WERI-Rb-1 (cell line): ENCODE measurements around the gene WIF1.

Experiments
- DNase-seq: peaks from one replicate; pipeline ENCODE4 v3.0.0-alpha.2; 2020
- H3K27ac ChIP-seq: fragments of 250-450 bp; sonication (Bioruptor Pico); 2 replicates; pipeline ENCODE4 v1.5.1; 2020; ENCODE audit warnings: mild to moderate bottlenecking, moderate library complexity
- H3K27me3 ChIP-seq: fragments of 250-450 bp; sonication (Bioruptor Pico); 2 replicates; pipeline ENCODE4 v1.5.1; 2021; ENCODE audit warnings: mild to moderate bottlenecking, low read depth, moderate library complexity; ENCODE audit not compliant: insufficient read depth, severe bottlenecking
- H3K36me3 ChIP-seq: fragments of 250-450 bp; sonication (Bioruptor Pico); 2 replicates; pipeline ENCODE4 v1.5.1; 2020; ENCODE audit warnings: mild to moderate bottlenecking, moderate library complexity
- H3K4me3 ChIP-seq: 2 replicates; pipeline ENCODE4 v1.5.1; 2011; ENCODE audit warnings: low read depth, mild to moderate bottlenecking, control low read depth, low read length
- H3K9me3 ChIP-seq: fragments of 250-450 bp; sonication (Bioruptor Pico); 2 replicates; pipeline ENCODE4 v1.5.1; 2021; ENCODE audit warnings: mild to moderate bottlenecking, moderate library complexity; ENCODE audit not compliant: severe bottlenecking
- TF ChIP-seq, protein P1 (sequence below): IDR thresholded peaks from 2 replicates; pipeline ENCODE4 v1.5.1; 2011; ENCODE audit warnings: low read depth, mild to moderate bottlenecking, control low read depth, inconsistent platforms, low read length

Gene WIF1

DNA sequence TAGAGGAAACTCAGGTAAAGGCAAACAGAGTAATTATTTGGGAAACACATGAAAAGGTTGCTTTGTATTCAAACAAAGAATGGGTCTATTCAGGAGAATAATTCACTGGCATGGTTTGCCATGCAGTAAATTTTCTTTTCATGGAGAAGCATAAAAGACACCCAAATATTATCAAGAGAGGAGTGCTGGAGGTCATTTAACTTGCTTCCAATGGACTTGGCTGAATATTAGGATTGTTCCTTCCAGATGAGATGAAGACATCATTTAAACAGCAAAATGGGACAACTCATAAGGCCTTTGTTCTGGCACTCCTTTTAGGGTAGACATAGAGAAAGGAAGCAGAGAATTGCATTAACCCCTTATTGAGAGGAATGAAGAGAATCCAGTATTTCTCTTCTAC lies 38.7 kb downstream of the WIF1 start:
- H3K9me3 ChIP-seq = no peaks in the 10 kb centered on the region
- TF ChIP-seq, protein P1, sequence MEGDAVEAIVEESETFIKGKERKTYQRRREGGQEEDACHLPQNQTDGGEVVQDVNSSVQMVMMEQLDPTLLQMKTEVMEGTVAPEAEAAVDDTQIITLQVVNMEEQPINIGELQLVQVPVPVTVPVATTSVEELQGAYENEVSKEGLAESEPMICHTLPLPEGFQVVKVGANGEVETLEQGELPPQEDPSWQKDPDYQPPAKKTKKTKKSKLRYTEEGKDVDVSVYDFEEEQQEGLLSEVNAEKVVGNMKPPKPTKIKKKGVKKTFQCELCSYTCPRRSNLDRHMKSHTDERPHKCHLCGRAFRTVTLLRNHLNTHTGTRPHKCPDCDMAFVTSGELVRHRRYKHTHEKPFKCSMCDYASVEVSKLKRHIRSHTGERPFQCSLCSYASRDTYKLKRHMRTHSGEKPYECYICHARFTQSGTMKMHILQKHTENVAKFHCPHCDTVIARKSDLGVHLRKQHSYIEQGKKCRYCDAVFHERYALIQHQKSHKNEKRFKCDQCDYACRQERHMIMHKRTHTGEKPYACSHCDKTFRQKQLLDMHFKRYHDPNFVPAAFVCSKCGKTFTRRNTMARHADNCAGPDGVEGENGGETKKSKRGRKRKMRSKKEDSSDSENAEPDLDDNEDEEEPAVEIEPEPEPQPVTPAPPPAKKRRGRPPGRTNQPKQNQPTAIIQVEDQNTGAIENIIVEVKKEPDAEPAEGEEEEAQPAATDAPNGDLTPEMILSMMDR = no peak
- DNase-seq = no peak
- no peaks in the 10 kb centered on the region for H3K36me3 ChIP-seq
- H3K27ac ChIP-seq = no peak overlapping the region
- no peaks in the 10 kb centered on the region for H3K27me3 ChIP-seq
- no peak overlapping the region for H3K4me3 ChIP-seq

DNA sequence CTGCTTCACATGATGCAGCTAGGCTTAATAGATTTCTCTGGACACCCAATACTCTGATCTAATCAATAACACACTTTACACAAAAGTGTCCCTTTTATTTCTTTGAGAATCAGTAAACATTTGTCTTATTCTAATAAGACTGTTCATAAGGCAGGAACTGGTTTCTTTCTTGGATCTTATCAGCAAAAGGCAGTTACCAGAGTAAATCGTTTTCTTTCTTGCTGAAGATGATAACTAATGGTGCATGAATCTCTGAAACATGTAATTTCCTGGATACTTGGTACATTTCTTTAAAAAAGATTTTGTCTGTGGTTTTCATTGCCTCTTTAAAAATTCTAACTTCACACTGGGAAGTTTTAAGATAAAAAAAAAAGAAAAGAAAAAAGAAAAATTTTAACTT lies 39.6 kb downstream of the WIF1 start:
- H3K36me3 ChIP-seq = no peaks in the 10 kb centered on the region

DNA sequence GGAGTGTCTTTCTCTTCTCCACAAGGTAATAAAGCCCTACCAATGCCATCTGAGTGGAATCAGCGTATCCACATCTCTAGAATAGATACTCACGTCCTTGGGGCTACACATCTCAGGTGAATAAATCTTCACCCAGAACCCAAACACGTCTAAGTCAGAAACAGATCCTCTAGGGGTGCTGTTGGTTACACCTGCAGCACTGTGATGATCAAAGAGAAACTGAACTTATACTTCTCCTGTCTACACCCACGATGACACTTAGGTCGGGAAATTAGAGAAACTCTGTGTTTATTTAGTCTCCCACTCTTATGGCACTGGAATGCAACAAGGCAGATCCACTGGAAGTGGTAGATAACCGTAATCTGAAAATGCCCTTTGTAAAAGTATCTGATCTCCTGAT lies 46.2 kb downstream of the WIF1 start:
- no peaks in the 10 kb centered on the region for H3K27me3 ChIP-seq
- no peak for DNase-seq
- H3K36me3 ChIP-seq = no peaks in the 10 kb centered on the region
- no peak overlapping the region for H3K27ac ChIP-seq
- no peaks in the 10 kb centered on the region for H3K9me3 ChIP-seq
- TF ChIP-seq, protein P1 = 0 out of 2 replicates have a peak, but pooled peaks have one; percentile 3
- H3K4me3 ChIP-seq = no peak overlapping the region

More for the DNA sequence above, 39.6 kb downstream of the WIF1 start:
- H3K27ac ChIP-seq = no peak overlapping the region
- no peaks in the 10 kb centered on the region for H3K9me3 ChIP-seq
- no peak overlapping the region for H3K4me3 ChIP-seq
- no peaks in the 10 kb centered on the region for H3K27me3 ChIP-seq
- TF ChIP-seq, protein P1 = no peak
- DNase-seq = no peak

DNA sequence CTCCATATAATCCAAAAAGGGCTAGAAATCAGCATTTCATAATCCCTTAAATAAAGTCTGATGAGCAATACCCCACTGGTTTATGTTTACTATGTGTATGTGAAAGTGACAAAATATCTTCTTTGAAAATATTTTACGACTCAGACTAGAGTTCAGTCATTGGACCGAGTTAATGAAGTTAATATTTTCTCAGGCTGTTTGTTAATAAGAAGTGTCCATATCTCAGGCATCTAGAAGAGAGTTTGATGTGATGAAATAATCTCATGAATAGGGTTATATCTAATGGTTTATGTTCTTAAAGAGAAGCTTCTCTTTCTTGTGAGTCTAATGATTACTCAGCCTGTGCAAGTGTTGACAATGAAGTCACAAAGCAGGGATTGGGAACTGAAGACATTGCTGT lies 51.8 kb downstream of the WIF1 start:
- H3K4me3 ChIP-seq = no peak overlapping the region
- TF ChIP-seq, protein P1 = no peak
- H3K36me3 ChIP-seq = no peaks in the 10 kb centered on the region

DNA sequence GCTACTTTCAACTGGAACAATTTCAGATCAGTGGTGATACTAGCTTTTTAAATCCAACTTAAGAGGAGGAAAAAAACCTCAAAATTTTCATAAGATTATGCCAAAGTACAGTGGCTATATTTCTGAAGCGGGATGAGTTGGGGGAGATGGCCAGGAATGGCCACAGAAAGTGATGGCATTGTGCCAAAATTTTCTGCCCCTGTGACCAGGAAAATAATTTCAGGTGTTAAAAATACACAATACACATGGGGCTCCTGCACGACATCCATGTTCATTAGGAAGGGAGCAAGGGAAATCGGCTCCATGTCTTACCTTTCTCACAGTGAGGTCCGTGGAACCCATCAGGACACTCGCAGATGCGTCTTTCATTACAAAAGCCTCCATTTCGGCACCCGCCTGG lies 53.7 kb downstream of the WIF1 start:
- Histone ChIP-seq H3K27me3 (no peaks in the 10 kb centered on the region), H3K27ac (no peak overlapping the region), H3K36me3 (no peaks in the 10 kb centered on the region), H3K9me3 (no peaks in the 10 kb centered on the region), H3K4me3 (no peak overlapping the region)
- TF ChIP-seq, protein P1 = no peak
- no peak for DNase-seq

More for the DNA sequence above, 51.8 kb downstream of the WIF1 start:
- DNase-seq = no peak
- Histone ChIP-seq H3K27me3 (no peaks in the 10 kb centered on the region), H3K27ac (no peak overlapping the region), H3K9me3 (no peaks in the 10 kb centered on the region)

DNA sequence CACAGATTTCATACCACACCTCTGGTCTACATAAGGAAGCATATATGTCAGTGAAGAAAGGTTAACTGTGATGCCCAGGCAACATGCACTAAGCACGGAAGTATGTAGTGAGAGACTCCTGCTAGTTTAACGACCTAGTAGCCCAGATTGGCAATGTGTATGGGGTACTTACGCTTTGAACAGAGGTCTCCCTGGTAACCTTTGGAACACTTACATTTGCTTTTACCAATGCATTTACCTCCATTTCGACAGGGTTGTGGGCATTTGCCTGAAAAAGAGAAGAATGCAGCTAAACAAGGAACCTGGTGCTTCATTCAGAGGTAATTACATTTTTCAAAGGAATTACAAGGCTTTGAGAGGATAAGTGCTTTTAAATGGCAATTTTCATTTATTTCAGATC lies 65.2 kb downstream of the WIF1 start:
- H3K36me3 ChIP-seq = no peaks in the 10 kb centered on the region
- TF ChIP-seq, protein P1 = no peak
- H3K27me3 ChIP-seq = no peaks in the 10 kb centered on the region
- no peak for DNase-seq
- H3K27ac ChIP-seq = no peak overlapping the region
- no peaks in the 10 kb centered on the region for H3K9me3 ChIP-seq
- H3K4me3 ChIP-seq = no peak overlapping the region
